Measurements from ENCODE around the gene PUSL1.

Gene PUSL1

GRCh38 chr1:1336446-1336845 is 28.0 kb downstream of the PUSL1 start:
- POLR2A ChIA-PET, result interaction anchor here (1.0 to 2.4 kb wide), 2 partner anchors 10 to 24 kb away, joined by 3 to 7 read pairs; no protein-coding TSS in a partner anchor
- TF ChIP-seq ZNF292 (tag by site-specific recombination; IDR thresholded peaks at IDR 0.05; ENCODE audit: borderline replicate concordance, low read depth) (no peak), ZNF18 (tag by site-specific recombination; IDR thresholded peaks at IDR 0.05) (no peak), ZNF776 (tag by site-specific recombination; IDR thresholded peaks at IDR 0.05; ENCODE audit: borderline replicate concordance) (no peak), ZNF561 (tag by site-specific recombination; IDR thresholded peaks at IDR 0.05; ENCODE audit: borderline replicate concordance) (no peak), ZNF211 (tag by site-specific recombination; IDR thresholded peaks at IDR 0.05; ENCODE audit: low read depth) (no peak), GFI1B (tag by site-specific recombination; IDR thresholded peaks at IDR 0.05) (no peak), ZNF707 (tag by site-specific recombination; IDR thresholded peaks at IDR 0.05) (no peak), ZNF148 (tag by site-specific recombination; IDR thresholded peaks at IDR 0.05; ENCODE audit: borderline replicate concordance) (no peak), ZEB2 (tag by site-specific recombination; IDR thresholded peaks at IDR 0.05) (no peak), ZNF221 (tag by site-specific recombination; IDR thresholded peaks at IDR 0.05; ENCODE audit: borderline replicate concordance) (no peak), SETDB1 (IDR thresholded peaks at IDR 0.05; ENCODE audit: insufficient read length, low read length) (no peak)
- Histone ChIP-seq H3K4me1 (ENCODE audit: control insufficient read depth, insufficient read depth, low read length) (no peaks in the 10 kb centered on the region), H3K36me3 (ENCODE audit: control insufficient read depth in 2 of 2, insufficient read depth in 1 of 2, low read length in 2 of 2) (peaks cover 0 to 71% of the 10 kb centered on the region in 2 experiments; a peak in 2 of 3 replicates), H3K9me3 (ENCODE audit: control insufficient read depth, insufficient read depth, low read depth, low read length) (no peaks in the 10 kb centered on the region), H3K27ac (ENCODE audit: extremely low read depth, low read depth, low read length) (no peak overlapping the region), H3K4me3 (ENCODE audit: low read depth, low read length) (no peak overlapping the region)
- CTCF ChIA-PET, result no interaction called here

- H3K27ac ChIP-seq (ENCODE audit: extremely low read depth, low read depth, low read length), result no peak overlapping the region
- peaks cover 0 to 79% of the 10 kb centered on the region in 2 experiments; a peak in 2 of 3 replicates for H3K36me3 ChIP-seq (ENCODE audit: control insufficient read depth in 2 of 2, insufficient read depth in 1 of 2, low read length in 2 of 2)
- CTCF ChIA-PET, result interaction anchor here (0.6 kb wide), 1 partner anchor 277 kb away, joined by 3 read pairs; no protein-coding TSS in a partner anchor
- H3K9me3 ChIP-seq (ENCODE audit: control insufficient read depth, insufficient read depth, low read depth, low read length), result no peaks in the 10 kb centered on the region
- TF ChIP-seq ZNF560 (tag by site-specific recombination; IDR thresholded peaks at IDR 0.05; ENCODE audit: borderline replicate concordance), result no peak
- peak; percentile 57 for TF ChIP-seq GLIS1 (tag by site-specific recombination; IDR thresholded peaks at IDR 0.05)
- peak; percentile 16; the same call in 1 of the 2 replicates for TF ChIP-seq HIC1 (tag by site-specific recombination; IDR thresholded peaks at IDR 0.05)
- TF ChIP-seq SCRT2 (tag by site-specific recombination; IDR thresholded peaks at IDR 0.05), result no peak
- no peak for TF ChIP-seq ZNF707 (tag by site-specific recombination; IDR thresholded peaks at IDR 0.05)
- TF ChIP-seq RBAK (tag by site-specific recombination; IDR thresholded peaks at IDR 0.05), result no peak
- TF ChIP-seq ZNF785 (tag by site-specific recombination; IDR thresholded peaks at IDR 0.05), result no peak
- no peak for TF ChIP-seq ZNF324 (tag by site-specific recombination; IDR thresholded peaks at IDR 0.05)
- TF ChIP-seq KLF9 (tag by site-specific recombination; IDR thresholded peaks at IDR 0.05; ENCODE audit: low read depth), result 0 out of 2 replicates have a peak, but pooled peaks have one; percentile 25
- TF ChIP-seq ZNF558 (tag by site-specific recombination; IDR thresholded peaks at IDR 0.05), result no peak
- peak; percentile 63 for TF ChIP-seq KLF1 (tag by site-specific recombination; IDR thresholded peaks at IDR 0.05)
- no peak for TF ChIP-seq ZNF404 (tag by site-specific recombination; IDR thresholded peaks at IDR 0.05)
- POLR2A ChIA-PET, result interaction anchor here (0.9 to 2.4 kb wide), 4 partner anchors 9 to 25 kb away, joined by 3 to 7 read pairs (median 4); no protein-coding TSS in a partner anchor
- no peak overlapping the region for H3K4me3 ChIP-seq (ENCODE audit: low read depth, low read length)
- no peaks in the 10 kb centered on the region for H3K4me1 ChIP-seq (ENCODE audit: control insufficient read depth, insufficient read depth, low read length)
Measured at GRCh38 chr1:1336931-1337792, 28.8 kb downstream of the PUSL1 start.

Measured in HEK293 (cell line).